Hematopoietic multipotent progenitor cell treated with erythropoietin and hydrocortisone succinate and interleukin-3 and kit ligand, for 17 days (in vitro differentiated cells): Measurements from ENCODE around the gene FHIT.

Experiments
- DNase-seq: peaks from one replicate; pipeline ENCODE4 v3.0.0-alpha.2; 2015; ENCODE audit warnings: low spot score

The FHIT gene

DNA sequence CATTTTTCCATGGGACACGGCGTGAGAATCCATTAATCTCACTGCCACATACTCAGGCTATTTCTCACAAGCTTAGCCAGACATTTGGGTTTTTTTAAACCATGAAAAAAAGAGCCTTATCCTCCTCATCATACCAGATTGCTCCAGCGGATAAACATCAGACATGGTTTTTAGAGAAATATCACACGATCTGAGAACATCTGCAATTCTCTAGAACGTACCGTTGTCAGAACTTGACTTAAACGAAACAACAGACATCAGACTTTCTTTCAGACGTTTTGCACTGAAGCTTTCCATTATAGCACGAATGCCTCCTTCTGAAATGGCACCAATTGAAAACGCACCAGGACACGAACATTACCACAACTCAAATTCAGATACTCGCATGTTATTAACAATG, 1457.3 kb downstream of the FHIT start:
- DNase-seq, result no peak

DNA sequence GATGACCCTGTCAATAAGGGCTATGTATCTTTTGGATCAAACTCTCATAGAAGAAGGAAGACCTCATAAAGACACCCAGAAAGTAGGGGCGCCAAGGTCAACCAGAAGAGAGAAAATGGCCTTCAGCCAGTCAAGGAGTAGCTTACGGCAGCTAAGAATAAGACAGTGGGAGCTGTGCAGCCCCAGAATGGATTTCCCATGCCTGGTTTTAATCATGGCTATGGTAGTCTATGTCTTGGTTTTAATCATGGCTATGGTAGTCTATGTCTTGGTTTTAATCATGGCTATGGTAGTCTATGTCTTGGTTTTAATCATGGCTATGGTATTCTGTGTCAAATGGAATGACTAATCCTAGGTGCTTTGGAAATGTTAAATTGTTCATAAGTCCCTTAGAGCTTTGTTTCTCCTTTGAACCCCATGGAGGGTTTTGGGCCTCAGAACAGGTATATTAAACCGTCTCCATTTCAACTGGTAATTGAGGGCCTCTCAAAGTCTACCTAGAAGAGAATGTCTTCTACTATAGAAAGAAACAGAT, 1459.4 kb downstream of the FHIT start:
- no peak for DNase-seq

DNA sequence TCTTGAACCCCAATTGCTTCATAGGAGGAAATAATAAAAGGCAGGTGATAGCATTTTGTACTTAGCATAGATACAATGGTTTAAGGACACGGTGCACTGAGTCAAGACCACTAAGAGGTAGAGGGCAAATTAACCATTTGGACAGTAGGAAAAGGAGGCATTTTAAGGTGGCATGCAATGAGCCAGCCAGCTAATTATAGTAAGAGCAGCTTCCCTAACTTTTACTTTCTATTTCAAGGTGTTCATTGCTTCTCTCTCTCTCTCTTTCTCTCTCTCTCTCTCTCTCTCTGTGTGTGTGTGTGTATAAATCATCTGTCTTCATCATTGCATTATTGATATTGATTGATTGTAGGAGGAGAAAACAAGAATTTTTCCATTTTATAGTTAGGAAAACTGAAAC, 1461.0 kb downstream of the FHIT start:
- DNase-seq, result no peak

DNA sequence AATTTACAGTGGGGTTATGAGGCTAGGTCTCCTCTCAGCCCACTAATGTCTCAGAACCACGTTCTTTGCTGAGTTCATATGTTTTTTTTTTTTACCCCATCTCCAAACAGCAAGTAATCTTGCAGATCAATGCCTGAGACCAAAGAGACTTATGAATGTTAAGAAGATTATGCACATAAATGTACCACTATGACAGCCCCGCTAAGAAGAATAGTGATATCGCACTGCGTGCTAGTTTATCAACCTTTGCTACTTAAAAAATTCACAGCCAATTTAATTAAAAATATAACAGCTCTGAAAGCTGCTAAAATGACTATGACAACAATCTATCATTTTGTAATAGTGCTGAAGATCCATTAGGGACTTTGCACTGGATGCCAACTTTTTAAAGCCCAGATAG, 1462.5 kb downstream of the FHIT start:
- no peak for DNase-seq

DNA sequence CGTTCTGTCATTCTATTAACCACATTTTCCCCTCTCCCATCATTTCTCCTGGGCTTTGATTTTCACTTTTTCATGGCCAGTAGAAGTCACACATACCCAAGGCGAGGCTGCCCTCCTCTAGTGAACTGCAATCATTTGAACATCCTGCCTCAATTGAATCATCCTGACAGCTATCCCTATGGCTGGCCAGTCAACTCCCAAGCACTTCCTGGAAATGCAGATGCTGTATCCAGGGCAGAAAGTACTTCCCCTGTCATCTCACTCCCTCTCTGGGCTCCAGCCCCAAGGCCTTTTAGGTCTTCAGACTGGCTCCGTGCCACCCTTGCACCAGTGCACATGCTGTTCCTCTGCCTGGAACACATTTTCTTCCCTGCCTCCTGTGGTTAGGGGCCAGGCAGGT, 1463.1 kb downstream of the FHIT start:
- no peak for DNase-seq

DNA sequence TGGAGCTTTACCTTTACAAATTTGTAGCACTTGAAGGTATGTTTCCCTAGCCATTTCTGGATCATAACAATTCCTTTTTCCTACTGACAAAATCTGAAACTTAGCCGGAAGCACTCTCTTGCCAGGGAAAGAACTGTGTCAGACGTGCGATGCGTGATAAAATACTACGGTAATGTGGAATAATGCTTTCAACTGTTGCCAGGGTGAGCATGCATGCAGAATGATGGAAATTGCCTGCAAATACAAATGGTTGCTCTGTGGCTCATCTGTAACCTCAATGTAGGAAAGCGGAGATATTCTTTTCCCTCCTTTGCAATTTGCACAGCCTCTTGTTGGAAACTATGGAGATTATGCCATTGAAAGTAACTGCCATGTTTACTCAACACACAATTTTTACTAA, 1464.9 kb downstream of the FHIT start:
- no peak for DNase-seq

DNA sequence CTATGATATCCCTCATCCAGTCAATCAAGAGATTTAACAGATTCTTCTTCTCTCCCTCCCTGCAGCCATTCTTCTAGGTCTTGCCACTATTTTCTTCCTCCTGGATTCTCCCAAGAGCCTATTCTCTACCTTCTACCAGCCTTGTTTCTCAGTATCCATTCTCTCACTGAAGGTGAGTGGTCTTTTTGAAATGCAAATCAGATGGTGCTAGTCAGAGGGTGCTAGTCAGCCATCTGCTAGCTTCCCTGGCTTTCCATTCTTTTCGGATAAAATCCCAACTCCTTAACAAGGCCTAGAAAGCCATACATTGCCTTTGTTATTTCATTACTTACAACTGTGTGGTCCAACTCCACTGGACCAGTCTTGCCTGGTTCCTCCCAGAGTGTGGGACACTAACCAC, 1467.1 kb downstream of the FHIT start:
- no peak for DNase-seq

DNA sequence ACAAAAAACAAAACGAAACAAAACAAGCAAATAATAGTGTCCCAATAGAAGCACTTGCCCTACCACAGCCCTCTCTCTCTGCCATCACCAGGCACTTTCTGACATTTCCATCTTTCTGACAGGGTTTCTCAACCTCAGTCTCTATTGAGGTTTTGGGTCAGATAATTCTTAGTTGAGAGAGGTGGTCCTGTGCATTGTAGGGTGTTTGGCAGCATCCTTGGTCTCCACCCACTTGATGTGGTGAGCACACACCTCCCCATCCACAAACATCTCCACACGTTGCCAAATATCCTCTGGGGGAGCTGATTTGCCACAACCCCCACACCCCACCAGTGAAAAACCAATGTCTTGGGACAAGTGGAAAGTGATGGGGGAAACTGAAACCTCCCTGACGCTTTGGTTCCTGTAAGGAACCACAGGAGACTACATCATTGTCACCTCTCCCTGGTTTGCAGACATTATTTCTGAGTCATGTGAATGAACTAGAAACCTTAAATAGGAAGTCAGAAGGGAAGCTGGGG, 1467.7 kb downstream of the FHIT start:
- DNase-seq, result no peak

DNA sequence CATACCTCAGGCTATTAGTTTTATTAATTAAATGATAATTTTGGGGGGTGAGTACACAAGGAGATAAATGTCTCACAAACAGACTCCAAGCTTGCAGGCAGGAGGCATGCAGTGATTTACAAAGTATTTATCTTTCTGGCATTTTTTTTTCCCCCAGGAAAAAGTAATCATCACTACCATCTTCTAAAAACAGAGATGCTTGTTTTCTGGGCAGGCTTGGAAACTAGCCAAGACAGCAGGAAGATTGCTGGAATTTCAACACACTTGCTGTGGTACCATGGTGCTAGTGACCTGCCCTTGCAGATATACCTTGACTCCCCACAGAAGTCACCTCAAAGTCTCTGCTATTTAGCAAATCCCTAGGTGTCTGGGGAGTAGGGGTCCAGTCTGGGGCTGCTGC, 1468.6 kb downstream of the FHIT start:
- no peak for DNase-seq

DNA sequence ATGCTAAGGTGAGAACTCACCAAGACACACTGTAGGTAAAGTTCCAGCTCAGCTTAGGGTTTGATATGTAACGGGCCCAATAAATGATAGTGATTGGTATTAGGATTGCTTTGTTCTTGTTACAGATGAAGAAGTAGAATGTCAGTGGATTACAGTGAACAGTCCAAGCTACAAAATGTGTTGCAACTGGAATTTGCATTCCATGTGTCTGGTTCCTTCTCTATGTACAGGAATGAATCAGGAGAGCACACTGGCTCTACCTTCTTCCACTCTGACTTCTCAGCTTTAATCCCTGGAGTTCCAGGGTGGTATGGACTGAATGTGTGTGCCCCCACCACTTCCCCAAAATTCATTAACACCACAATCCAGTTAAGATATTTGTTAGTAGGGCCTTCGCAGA, 1471.0 kb downstream of the FHIT start:
- DNase-seq, result no peak

DNA sequence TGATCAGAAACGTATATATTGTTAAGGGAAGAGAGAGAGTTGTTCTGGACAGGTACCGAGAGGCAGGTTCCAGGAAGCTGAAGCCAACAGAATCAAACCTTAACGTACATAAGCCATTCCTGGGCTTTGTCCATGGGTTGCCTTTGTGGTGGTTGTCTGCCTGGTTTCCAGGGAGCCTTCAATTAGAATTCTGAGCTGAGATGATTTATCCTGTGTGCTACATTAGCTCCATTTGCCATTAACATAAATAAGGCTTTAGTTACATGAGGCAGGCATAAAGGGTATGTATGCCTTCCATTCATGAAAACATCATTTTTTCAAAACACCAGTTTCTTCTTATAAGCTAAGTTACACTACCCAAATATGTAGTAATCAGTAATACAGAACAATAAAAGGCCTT, 1472.0 kb downstream of the FHIT start:
- no peak for DNase-seq

DNA sequence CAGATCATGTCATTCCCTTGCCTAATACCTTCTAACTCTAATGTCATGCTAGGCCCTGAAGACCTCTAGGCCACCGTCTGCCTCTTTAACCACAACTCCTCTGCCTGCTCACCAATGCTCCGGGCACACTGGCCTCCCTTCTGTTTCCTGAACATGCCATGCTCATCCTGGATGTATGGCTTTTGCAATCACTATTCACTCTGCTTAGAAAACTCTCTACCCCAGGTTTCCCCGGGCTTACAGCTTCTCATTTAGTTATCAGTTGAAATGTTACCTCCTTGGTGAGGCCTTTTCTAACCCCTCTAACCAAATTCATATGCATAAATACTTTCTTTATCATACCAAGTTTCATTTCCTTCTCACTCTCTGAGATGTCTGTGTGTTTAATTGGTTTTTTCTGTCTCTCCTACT, 1473.6 kb downstream of the FHIT start:
- DNase-seq, result no peak

DNA sequence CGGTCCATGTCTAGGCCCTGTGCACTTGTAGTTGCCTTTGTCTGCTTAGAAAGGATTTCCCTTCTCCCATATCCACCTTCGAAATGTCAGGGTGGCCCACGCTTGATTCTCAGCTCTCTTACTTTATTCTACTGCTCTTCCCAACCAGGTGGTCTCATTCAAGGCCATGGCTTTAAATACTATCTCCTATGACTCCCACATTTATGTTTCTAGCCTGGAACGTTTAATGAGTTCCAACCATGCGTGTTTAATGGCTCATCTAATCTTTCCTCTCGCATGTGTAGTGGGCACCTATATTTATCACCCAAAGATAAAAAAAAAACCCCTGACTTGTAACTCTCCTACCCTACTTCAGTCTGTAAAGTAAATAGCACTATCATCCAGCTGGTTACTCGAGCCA, 1474.2 kb downstream of the FHIT start:
- DNase-seq, result no peak

DNA sequence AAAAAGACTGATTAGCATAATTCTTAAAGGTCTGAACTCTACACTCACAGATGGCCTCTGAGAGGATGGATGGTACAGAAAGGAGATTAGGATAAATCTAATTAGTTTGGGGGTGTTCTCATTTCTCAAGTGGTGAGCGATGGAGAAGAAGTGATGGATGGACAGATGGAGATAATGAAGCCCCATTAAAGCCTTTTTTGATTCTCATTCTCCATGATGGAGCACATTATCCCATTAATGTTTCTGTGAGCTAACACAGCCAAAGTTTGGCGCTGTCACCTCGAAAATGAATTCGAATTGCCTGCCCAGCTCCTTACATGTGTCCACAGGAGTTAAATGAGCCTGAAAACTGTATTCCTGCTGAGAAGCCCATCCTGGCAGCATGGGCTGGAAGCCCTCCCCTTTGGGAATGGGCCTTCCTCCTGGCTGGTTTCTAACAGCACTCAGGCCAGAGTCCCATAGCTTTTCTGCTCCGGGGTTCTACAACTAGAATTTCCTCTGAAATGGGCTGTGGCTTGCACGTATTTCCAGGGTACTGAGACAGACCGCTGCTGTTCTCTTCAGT, 1475.4 kb downstream of the FHIT start:
- no peak for DNase-seq

DNA sequence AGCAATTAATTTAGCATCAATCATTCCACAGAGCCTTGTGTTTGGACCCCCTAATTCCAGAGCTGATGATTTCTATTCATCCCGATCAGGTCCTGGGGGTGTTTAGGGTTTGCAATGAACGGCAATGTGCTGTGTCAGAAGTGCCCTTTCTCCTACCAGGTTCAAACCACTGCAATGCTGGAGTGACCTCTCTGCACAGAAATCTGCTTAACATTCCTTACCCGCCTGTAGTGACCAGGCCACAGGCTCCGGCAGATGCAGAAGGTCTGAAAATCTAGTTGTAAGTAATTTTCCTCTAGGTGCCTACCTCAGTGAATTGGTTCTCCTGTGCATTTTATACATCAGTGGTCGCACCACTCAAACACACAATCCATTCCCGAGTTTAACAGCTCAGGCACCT, 1476.1 kb downstream of the FHIT start:
- no peak for DNase-seq

DNA sequence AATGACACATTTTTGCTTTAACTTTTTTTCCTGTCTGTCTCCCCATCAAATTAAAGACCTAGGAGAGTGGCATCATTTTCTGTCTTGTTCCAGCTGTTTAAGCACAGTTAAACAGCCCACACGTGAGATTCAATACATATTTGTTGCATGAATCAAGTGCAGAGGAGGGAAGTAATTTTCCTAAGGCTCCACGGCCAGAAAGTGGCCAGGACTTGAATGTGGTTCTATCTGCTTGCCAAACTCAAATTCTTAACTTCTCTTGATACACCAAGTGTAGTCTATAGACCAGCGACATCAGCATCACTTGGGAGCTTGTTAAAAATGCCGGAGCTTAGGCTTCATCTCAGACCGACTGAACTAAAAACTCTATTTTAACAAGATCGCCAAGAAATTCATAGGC, 1476.6 kb downstream of the FHIT start:
- DNase-seq, result no peak

DNA sequence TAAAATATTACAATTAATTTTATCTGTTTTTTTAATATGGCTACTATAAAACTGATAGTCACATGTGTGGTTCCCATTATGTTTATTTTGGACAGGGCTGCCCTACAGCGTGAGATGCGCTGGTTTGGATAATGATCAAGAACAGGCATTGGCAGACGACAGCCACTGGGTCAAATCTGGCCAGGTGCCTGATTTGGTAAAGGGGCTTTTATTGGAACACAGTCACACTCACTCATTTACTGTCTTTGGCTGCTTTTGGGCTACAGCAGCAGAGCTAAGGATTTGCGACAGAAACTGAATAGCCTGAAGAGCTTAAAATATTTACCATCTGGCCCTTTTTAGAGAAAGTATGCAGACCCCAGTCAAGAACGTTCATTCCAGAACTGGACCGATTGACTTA, 1477.3 kb downstream of the FHIT start:
- DNase-seq, result no peak

DNA sequence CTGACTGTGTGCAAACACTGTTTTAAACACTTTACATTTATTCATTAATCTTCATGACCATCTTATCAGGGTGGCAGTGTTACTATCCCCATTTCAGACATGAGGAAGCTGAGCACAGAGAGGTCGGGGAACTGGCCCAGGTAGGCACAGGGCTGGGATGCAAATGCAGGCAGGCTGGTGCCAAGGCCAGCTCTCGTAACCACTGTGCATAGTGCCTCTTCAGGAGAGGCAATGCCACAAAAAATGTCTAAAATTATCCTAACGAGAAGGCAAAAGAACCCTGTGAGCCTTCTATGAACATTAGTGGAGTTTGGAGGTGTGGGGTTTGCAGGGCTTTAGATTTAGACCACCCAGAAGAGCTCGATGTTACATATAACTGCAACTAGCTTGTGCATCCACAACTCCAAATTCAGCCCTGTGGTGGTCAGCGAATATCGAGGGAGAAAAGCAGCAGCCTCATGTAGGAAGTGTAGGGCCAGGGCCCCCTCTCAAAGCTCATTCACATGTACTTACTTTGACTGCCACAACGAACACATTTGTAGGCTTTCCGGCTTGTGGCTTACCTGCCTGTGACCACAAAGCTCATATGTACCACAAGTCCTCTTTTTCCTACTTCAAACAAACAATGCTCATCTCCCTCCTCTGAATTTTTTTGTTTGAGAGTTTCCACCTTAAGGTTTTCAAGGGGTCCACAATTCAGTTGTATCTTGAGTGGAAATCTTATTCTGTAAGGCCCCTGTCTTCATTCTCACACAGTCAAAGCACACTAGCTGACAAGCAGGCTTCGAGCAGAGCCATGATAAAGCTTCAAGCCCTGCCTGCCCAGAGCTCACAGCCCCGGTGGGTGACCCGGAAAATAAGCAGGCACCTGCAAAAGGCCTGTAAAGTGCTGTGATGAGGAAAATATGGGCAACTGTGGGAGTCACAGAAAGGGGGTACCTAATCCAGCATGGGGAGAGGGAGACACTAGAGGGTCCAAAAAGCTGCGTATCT, 1478.5 kb downstream of the FHIT start:
- no peak for DNase-seq

DNA sequence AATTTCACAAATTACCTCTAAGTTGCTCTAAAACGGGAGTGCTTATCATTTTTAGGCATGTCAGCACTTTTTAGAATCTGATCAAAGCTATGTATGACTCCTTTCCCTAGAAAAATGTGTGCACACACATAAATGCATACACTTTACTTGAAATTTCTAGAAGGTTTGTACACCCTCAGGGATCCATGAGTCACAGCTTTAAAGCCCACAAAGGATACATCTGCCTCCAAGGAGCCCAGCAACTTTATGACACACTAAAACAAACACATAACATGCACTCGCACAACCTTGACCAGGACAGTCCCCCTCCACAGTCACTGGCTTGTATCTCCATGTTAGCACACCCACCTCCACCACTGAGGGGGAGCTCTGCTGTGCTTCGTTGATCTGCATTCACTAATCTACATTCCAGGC, 1479.5 kb downstream of the FHIT start:
- no peak for DNase-seq

DNA sequence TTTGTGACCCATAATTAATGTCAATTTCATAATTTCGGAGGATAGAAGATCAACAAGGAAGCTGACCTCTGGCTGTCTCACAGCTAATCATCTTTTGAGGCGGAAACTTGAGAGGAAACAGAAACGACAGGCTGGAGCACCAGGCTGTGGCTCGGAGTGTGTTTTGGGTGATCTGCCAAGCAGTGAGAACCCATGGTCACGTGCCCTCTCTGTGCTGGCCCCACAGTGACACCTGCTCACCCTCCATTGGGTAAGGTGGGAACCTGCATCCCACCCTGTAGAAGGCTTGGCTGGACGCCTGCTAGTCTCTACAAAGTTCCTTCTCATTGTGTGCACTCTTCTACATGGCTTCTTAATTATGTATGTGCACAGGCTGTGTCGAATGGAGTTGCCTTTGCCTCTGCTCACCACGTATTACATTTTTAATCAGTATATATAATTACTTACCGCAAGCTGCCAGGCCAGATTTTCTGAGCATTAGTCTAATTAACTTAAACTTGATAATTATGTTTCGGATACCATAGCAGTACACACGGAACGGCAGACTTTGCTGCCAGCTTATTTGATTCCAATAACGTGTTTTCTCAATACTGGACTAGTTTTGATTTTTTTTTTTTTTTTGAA, 1482.0 kb downstream of the FHIT start:
- DNase-seq, result no peak

DNA sequence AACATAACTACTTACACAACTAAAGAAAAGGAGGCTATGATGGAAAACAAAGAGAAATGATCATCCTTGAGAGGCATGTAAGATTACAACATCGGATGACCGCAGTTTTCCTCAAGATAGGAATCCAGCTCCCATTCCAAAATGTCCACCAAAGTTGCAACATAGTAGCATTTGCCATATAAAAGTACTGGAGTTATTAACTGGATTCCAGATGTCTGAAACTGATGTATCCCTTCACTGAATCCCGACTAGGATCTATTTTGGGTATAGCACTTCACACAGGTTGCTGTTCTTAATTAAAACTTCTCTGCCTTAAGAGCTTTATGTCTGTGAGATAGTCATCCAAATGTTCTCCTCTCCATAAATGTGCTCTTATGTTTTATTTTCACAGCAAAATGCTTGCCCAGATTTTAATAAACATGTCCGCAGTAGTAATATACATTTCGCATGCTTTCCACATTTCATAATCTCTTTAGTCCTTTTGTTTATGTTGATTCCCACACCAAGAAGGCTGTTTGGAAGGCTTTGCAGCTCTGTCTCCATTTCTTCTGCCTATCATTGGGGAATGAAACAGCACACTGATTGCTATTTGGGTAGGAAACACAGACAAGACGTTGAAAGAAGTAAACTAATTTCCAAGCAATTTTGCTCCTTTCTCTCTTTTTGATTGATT, 1484.9 kb downstream of the FHIT start:
- DNase-seq, result no peak

DNA sequence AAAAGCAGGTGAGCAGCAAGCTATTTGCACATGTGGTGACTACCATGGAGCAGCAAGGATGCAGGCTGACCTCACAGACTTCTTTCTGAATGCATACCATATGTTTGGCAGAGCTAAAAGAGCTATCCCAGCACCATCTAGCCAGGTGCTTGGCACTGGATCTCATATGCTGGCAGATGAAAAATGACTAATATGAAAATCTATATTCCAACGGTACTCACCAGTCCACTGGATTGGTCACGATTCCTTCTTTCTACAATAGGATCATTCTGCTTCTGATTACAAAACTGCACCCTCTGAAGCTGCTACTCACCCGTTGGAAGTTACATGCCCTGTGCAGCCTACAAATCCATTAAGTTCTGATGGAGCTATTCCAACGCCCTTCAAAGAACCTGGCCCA, 1487.1 kb downstream of the FHIT start:
- no peak for DNase-seq
